Mesendoderm (in vitro differentiated cells): ENCODE results near the gene FYB1.
"Not testable (repeated sequence)": the region's sequence is repeated elsewhere in the genome, so short reads cannot be mapped to it uniquely, and the experiment has no call there.

ENCODE experiments used
- DNase-seq: peaks from one replicate; pipeline ENCODE4 v3.0.0; 2013
- H2AK5ac ChIP-seq: 2 replicates; pipeline ENCODE4 v1.6.1; 2013; ENCODE audit warnings: low read length, inconsistent platforms
- H2BK120ac ChIP-seq: 2 replicates; pipeline ENCODE4 v1.6.1; 2013; ENCODE audit warnings: low read depth, mild to moderate bottlenecking, low read length, moderate library complexity, mixed read lengths
- H2BK15ac ChIP-seq: replicated peaks from 2 replicates; pipeline ENCODE4 v1.6.1; 2013; ENCODE audit warnings: low read depth, mild to moderate bottlenecking, moderate library complexity
- H2BK5ac ChIP-seq: 2 replicates; pipeline ENCODE4 v1.6.1; 2013; ENCODE audit warnings: low read length, inconsistent platforms
- H3K18ac ChIP-seq: 2 replicates; pipeline ENCODE4 v1.6.1; 2013; ENCODE audit warnings: mild to moderate bottlenecking, low read length, mixed read lengths
- H3K23ac ChIP-seq: one replicate; pipeline ENCODE4 v1.6.1; 2013; ENCODE audit warnings: low read length
- H3K27ac ChIP-seq: 2 replicates; pipeline ENCODE4 v1.5.1; 2013; ENCODE audit warnings: low read depth, mild to moderate bottlenecking, inconsistent platforms, low read length, moderate library complexity
- H3K27me3 ChIP-seq: 2 replicates; pipeline ENCODE4 v1.6.1; 2013; ENCODE audit warnings: low read length, control low read depth, mild to moderate bottlenecking, inconsistent platforms; ENCODE audit not compliant: insufficient read depth, poor library complexity
- H3K36me3 ChIP-seq: 2 replicates; pipeline ENCODE4 v1.6.1; 2013; ENCODE audit warnings: low read length, inconsistent platforms; ENCODE audit not compliant: control insufficient read depth, insufficient read depth
- H3K4ac ChIP-seq: one replicate; pipeline ENCODE4 v1.6.1; 2013; ENCODE audit warnings: low read depth, mild to moderate bottlenecking, low read length, moderate library complexity
- H3K4me1 ChIP-seq: 2 replicates; pipeline ENCODE4 v1.6.1; 2013; ENCODE audit warnings: low read depth, low read length, inconsistent platforms; ENCODE audit not compliant: control insufficient read depth
- H3K4me2 ChIP-seq: 2 replicates; pipeline ENCODE4 v1.6.1; 2013; ENCODE audit warnings: low read length
- H3K4me3 ChIP-seq: 2 replicates; pipeline ENCODE4 v1.5.1; 2013; ENCODE audit warnings: mild to moderate bottlenecking, low read length
- H3K56ac ChIP-seq: one replicate; pipeline ENCODE4 v1.6.1; 2013; ENCODE audit warnings: low read length
- H3K79me1 ChIP-seq: 2 replicates; pipeline ENCODE4 v1.6.1; 2013; ENCODE audit warnings: low read length, inconsistent platforms
- H3K79me2 ChIP-seq: 2 replicates; pipeline ENCODE4 v1.6.1; 2013; ENCODE audit warnings: mild to moderate bottlenecking, low read length; ENCODE audit not compliant: control insufficient read depth, insufficient read depth
- H3K9ac ChIP-seq: 2 replicates; pipeline ENCODE4 v1.6.1; 2013; ENCODE audit warnings: low read length, inconsistent platforms
- H4K5ac ChIP-seq: one replicate; pipeline ENCODE4 v1.6.1; 2013; ENCODE audit warnings: low read length
- H4K8ac ChIP-seq: one replicate; pipeline ENCODE4 v1.6.1; 2013; ENCODE audit warnings: low read depth, mild to moderate bottlenecking, control low read depth, low read length, moderate library complexity
- WGBS: extraction: QIAGEN DNeasy Blood & Tissue Kit; methylation state at CpG from one replicate; pipeline ENCODE4 v1.1.7; 2013; ENCODE audit warnings: low lambda C conversion rate, missing lambda C conversion rate; ENCODE audit not compliant: insufficient coverage; ENCODE audit errors: extremely low coverage; 5-methylcytosine and 5-hydroxymethylcytosine counted together

The FYB1 gene

GRCh38 chr5:39249069-39249468, 29.7 kb upstream of the FYB1 start:
- Histone ChIP-seq H2AK5ac (no peak overlapping the region), H4K5ac (no peak overlapping the region), H3K23ac (no peak overlapping the region), H3K4me1 (no peaks in the 10 kb centered on the region), H2BK5ac (no peak overlapping the region), H3K27me3 (no peaks in the 10 kb centered on the region), H3K27ac (no peak overlapping the region), H3K4me3 (no peak overlapping the region), H3K79me1 (no peaks in the 10 kb centered on the region), H3K9ac (no peak overlapping the region), H3K36me3 (no peaks in the 10 kb centered on the region), H3K79me2 (no peaks in the 10 kb centered on the region), H3K56ac (no peak overlapping the region), H2BK15ac (no peak overlapping the region), H2BK120ac (no peak overlapping the region), H4K8ac (no peak overlapping the region), H3K4me2 (no peak overlapping the region), H3K4ac (no peak overlapping the region), H3K18ac (no peak overlapping the region)
- DNase-seq, result no peak
- no CpG with 5 or more reads among the region's 1 CpG for WGBS

GRCh38 chr5:39240750-39241149, 21.4 kb upstream of the FYB1 start:
- Histone ChIP-seq H3K27me3 (no peaks in the 10 kb centered on the region), H2BK5ac (no peak overlapping the region), H3K79me1 (no peaks in the 10 kb centered on the region), H3K23ac (no peak overlapping the region), H2BK15ac (no peak overlapping the region), H2AK5ac (no peak overlapping the region), H4K5ac (no peak overlapping the region), H3K4me3 (no peak overlapping the region), H3K36me3 (no peaks in the 10 kb centered on the region), H3K56ac (no peak overlapping the region), H3K27ac (no peak overlapping the region), H3K4me2 (no peak overlapping the region), H3K4ac (no peak overlapping the region), H4K8ac (no peak overlapping the region), H3K79me2 (no peaks in the 10 kb centered on the region), H2BK120ac (no peak overlapping the region), H3K4me1 (no peaks in the 10 kb centered on the region), H3K18ac (no peak overlapping the region), H3K9ac (no peak overlapping the region)
- WGBS, result no CpG with 5 or more reads among the region's 1 CpG
- no peak for DNase-seq

- Histone ChIP-seq H3K9ac (no peak overlapping the region), H2AK5ac (no peak overlapping the region), H3K23ac (no peak overlapping the region), H3K56ac (no peak overlapping the region), H4K8ac (no peak overlapping the region), H3K4me1 (no peaks in the 10 kb centered on the region), H3K27ac (no peak overlapping the region), H3K4me3 (no peak overlapping the region), H3K27me3 (no peaks in the 10 kb centered on the region), H4K5ac (no peak overlapping the region), H3K79me2 (no peaks in the 10 kb centered on the region), H3K4me2 (no peak overlapping the region), H3K79me1 (no peaks in the 10 kb centered on the region), H3K36me3 (no peaks in the 10 kb centered on the region), H3K18ac (no peak overlapping the region), H2BK15ac (no peak overlapping the region), H2BK120ac (no peak overlapping the region), H2BK5ac (no peak overlapping the region), H3K4ac (no peak overlapping the region)
- DNase-seq, result no peak
- no CpG with 5 or more reads among the region's 3 CpGs for WGBS
These were observed 19.2 kb upstream of the FYB1 start for GRCh38 chr5:39238366-39239105.

- Histone ChIP-seq H3K4ac (no peak overlapping the region), H2BK5ac (no peak overlapping the region), H2AK5ac (no peak overlapping the region), H4K8ac (no peak overlapping the region), H3K4me1 (no peaks in the 10 kb centered on the region), H3K36me3 (no peaks in the 10 kb centered on the region), H3K4me3 (no peak overlapping the region), H3K79me1 (no peaks in the 10 kb centered on the region), H3K56ac (no peak overlapping the region), H3K9ac (no peak overlapping the region), H3K18ac (no peak overlapping the region), H3K27ac (no peak overlapping the region), H2BK15ac (no peak overlapping the region), H4K5ac (no peak overlapping the region), H3K23ac (no peak overlapping the region), H3K79me2 (no peaks in the 10 kb centered on the region), H2BK120ac (no peak overlapping the region), H3K27me3 (no peaks in the 10 kb centered on the region), H3K4me2 (no peak overlapping the region)
- DNase-seq, result no peak
- no CpG with 5 or more reads among the region's 1 CpG for WGBS
These were observed 17.4 kb upstream of the FYB1 start for GRCh38 chr5:39236718-39237117.

- Histone ChIP-seq H2BK120ac (no peak overlapping the region), H3K36me3 (no peaks in the 10 kb centered on the region), H2AK5ac (no peak overlapping the region), H3K18ac (no peak overlapping the region), H3K79me2 (no peaks in the 10 kb centered on the region), H3K23ac (no peak overlapping the region), H3K27ac (no peak overlapping the region), H2BK5ac (no peak overlapping the region), H3K4me1 (no peaks in the 10 kb centered on the region), H4K8ac (no peak overlapping the region), H3K4me3 (no peak overlapping the region), H3K9ac (no peak overlapping the region), H4K5ac (no peak overlapping the region), H3K56ac (no peak overlapping the region), H3K4ac (no peak overlapping the region), H2BK15ac (no peak overlapping the region), H3K4me2 (no peak overlapping the region), H3K79me1 (no peaks in the 10 kb centered on the region), H3K27me3 (no peaks in the 10 kb centered on the region)
- no peak for DNase-seq
- WGBS, result no CpG with 5 or more reads among the region's 3 CpGs
These were observed 16.3 kb upstream of the FYB1 start for GRCh38 chr5:39235648-39236047.

- not testable (repeated sequence) for H3K4me2 ChIP-seq
These were observed 15.1 kb upstream of the FYB1 start for GRCh38 chr5:39234494-39234893.

More at GRCh38 chr5:39234494-39234893, 15.1 kb upstream of the FYB1 start:
- H2BK5ac ChIP-seq, H3K79me2 ChIP-seq, H3K56ac ChIP-seq, H3K18ac ChIP-seq, H3K4ac ChIP-seq, H3K4me1 ChIP-seq, H4K8ac ChIP-seq, H3K36me3 ChIP-seq, H3K23ac ChIP-seq, DNase-seq, H3K9ac ChIP-seq, H2BK120ac ChIP-seq, H2BK15ac ChIP-seq, H3K4me3 ChIP-seq, H2AK5ac ChIP-seq, H3K27ac ChIP-seq, H3K27me3 ChIP-seq, H3K79me1 ChIP-seq, H4K5ac ChIP-seq: not testable (repeated sequence)
- WGBS, result no CpG with 5 or more reads among the region's 1 CpG
